ENCODE data around the gene CRAT.

The CRAT gene

DNA sequence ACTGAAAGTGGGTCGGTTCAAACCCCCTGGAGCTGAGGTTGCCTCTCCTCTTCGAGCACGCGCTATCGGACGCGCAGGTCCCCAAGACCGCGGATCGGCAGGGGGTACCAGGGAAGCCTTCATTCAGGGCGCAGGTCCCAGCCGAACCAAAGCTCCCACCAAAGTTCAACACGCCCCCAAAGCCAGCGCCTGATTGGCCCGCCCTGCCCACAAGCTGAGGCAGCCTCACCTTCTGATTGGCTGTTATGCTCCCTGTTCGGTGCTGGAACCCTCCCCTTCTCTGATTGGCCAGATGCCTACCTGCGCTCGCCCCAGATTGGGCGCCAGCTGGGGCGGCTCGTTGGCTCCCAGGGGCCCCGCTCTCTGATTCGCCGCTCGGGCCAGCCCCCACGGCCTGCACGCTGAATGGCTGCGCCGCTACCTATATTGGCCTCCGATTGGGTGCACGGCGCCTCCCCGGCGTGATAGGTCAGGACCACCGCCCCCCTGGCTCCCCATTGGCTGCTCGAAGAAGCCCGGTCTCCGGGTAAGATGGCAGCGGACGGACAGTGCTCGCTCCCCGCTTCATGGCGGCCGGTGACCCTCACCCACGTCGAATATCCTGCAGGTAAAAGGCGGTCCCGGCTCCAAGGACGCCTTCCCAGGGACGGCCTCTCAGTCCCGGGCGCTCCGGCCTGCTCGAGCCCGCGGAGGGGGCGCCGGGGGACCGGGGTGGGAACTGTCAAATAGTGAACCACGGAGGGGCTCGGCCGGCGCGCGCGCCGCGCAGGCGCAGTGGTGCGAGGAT, 29.8 kb downstream of the CRAT start, which contains the start of gene DOLPP1:
TSS of gene DOLPP1 (plus strand) at position 511 of the 787 bp plus-strand sequence. CDS start at position 532, 21 bp downstream.
- peak; percentile 99 for DNase-seq

DNA sequence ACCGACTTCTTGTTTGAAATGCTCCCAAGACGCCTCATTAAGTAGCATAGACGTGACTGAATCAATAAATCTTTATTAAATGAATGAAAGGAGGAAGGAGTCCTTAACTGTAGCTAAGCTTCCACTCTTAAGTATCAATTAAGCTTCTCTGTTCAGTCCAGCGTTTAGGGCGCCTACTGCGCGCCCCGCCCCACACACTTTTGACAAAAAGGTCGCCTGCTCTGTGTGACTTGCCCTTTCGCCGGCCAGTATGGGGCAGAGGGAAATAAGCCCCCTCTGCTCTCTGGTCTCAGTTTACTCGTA, 30.3 kb downstream of the CRAT start:
- no peak for DNase-seq

DNA sequence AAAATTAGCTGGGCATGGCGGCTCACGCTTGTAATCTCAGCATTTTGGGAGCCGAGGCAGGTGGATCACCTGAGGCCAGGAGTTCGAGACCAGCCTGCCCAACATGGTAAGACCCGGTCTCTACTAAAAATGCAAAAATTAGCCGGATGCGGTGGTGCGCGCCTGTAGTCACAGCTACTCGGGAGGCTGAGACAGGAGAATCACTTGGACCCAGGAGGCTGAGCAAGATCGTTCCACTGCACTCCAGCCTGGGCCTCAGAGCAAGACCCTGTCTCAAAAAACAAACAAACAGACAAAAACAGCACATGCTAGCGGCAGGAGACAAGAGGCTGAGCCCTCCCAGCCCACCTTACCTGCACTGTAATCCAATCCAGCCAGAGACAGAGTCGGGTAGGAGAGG, 30.8 kb downstream of the CRAT start:
- DNase-seq = no peak

DNA sequence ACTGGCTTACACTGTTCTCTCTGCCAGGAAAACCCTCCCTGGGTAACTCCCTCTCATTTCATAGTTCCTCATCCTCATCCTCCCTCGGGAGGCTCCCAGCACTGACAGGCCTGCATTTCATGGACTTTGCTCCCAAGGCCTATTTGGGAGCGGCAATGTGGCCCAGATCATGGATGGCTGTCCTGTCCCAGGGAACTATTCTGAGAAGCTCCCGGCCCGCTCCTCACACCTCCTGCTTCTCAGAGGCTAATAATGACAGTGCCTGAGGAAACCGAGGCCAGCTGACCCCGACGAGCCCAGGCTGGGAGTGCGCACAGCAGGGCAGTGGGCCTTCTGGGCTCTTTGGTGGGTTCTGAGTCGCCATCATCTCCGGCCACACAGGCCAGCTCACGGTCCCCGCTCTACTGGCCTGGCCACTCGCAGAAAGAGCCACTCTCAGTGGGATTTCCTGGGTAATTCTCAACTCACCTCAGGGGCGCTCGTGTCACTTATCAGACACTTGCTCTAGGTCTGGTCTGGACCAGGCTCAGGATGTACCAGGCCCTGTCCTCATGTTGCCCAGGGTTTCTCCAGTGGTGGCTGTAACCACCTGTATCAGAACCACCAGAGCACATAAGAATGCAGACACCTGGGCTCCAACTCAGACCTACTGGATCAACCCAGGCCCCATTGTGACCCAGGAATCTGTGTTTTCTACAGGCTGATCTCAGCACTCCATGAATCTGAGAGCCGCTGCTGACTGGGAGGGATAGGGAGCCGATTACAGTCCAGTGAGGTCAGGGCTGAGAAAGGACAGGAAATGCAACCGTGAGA, 31.7 kb downstream of the CRAT start:
- DNase-seq = no peak

DNA sequence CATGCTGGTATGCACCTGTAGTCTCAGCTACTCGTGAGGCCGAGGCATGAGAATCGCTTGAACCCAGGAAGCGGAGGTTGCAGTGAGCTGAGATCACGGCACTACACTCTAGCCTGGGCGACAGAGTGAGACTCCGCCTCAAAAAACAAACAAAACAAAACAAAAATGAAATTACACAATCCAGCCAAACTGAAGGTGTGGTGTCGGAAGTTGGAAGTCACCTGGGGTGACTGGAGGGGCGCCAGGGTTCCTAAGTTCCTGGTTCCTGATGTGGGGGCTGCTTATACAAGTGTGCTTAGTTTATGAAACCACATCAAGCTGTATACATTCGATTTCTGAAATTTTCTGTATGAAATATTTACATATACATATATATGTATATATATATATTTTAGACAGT, 33.4 kb downstream of the CRAT start:
- no peak for DNase-seq

DNA sequence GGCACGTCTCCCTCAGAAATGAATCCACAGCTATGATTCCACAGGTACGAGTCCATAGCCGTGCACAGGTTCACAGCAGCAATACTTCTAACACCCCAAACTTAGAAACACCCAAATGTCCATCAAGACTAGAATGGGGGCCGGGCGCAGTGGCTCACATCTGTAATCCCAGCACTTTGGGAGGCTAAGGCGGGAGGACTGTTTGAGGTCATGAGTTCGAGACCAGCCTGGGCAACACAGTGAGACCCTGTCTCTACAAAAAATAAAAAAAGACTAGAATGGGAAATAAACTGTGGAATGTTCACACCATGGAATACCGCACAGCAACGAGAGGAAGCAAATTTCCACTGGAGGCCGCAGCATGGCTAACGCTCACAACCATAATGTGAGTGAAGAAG, 34.0 kb downstream of the CRAT start:
- DNase-seq = no peak

DNA sequence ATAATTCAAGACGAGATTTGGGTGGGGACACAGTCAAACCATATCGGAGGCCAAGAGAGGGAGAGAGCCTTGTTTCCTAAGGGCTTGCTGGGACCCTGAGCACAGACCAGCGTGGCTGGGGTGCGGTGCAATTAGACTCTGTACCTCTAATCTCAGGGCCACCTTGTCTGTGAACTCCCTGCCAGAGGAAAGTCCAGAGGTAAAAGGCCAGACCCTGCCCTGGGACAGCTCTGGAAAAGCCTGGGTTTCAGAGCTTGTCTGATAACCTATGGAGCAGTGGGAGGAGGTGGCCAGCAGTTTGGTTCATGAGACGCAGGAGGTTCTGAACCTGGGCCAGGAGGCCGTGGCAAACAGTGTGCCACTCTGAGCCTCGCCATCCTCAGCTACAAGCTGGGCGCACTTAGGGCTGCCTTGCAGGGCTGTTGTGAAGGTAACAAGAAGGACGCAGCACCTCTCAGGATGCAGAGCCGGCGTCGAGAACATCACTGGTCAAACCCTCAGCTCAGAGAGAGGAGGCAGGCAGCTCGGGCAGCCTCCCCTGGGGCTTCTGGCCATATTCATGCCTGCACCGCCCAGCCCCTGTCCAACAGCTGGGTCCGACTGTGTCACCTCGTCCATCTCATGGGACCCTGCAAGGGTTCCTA, 34.5 kb downstream of the CRAT start:
- DNase-seq = no peak

DNA sequence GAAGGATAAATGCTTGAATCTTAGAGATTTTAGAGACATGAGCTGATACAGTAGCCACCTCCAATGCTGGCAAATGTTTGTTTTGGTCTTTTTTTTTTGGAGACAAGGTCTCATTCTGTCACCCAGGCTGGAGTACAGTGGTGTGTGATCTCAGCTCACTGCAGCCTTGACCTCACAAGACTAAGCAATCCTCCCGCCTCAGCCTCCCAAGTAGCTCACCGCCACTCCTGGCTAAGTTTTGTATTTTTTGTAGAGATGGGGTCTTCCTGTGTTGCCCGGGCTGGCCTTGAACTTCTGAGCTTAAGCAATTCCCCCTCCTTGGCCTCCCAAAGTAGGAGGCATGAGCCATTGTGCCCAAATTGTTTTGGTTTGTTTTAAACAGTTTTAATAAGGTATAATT, 36.5 kb downstream of the CRAT start:
- DNase-seq = no peak

DNA sequence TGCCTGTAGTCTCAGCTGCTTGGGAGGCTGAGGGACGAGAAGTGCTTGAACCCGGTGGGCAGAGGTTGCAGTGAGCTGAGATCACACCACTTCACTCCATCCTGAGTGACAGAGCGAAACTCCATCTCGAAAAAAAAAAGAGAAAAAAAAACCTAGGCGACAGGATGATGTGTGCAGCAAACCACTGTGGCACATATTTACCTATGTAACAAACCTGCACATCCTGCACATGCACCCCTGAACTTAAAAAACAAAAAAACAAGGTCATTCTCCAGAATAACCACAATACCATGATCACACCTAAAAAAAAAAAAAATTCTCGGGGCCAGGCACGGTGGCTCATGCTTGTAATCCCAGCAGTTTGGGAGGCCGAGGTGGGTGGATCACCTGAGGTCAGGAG, 37.2 kb downstream of the CRAT start:
- DNase-seq = no peak

DNA sequence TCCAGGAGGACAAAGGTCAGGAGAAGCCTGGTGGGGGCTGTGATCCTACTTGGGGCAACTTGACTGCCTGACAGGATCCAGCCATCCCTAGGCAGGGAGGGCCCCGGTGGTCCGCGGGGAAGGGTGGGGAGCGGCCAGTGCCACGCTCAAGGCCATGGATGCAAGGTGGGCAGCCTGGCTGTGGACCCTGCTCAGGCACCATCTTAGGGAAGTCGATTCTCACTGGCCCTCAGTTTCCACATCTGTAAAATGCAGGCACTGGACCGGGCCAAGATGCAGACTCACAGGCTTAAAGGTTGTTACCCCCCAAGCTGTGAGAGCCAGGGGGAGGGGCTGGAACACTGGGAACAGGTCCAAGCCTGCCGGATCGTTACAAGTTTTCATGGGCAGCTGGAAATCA, 38.4 kb downstream of the CRAT start:
- peak; percentile 40 for DNase-seq

DNA sequence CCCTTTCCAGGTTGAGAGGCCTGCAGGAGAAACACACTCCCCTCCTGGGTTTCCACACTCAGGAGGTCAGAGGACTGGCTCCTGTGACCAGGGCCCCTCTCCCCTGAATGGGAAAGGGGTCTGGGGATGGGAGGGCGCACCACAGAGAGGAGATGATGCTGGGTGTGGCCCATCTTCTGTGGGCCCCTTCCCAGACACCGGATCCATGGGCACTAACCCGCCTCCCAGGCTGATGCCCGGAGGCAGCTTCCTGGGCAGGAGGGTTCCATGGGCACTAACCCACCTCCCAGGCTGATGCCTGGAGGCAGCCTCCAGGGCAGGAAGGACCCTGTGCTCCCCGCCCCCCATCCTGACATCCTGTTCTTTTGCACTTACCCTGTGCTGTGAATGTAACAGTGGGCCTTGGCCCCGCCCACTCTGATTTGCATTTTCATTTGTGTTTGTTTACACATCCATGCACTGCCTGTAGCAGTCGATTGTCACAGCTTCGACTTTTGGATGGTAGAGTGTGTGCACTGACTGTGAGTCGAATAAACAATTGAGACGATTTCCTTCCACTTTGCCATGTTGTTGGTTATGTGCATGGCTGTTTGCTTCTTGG, 39.0 kb downstream of the CRAT start:
- peak; percentile 66 for DNase-seq

DNA sequence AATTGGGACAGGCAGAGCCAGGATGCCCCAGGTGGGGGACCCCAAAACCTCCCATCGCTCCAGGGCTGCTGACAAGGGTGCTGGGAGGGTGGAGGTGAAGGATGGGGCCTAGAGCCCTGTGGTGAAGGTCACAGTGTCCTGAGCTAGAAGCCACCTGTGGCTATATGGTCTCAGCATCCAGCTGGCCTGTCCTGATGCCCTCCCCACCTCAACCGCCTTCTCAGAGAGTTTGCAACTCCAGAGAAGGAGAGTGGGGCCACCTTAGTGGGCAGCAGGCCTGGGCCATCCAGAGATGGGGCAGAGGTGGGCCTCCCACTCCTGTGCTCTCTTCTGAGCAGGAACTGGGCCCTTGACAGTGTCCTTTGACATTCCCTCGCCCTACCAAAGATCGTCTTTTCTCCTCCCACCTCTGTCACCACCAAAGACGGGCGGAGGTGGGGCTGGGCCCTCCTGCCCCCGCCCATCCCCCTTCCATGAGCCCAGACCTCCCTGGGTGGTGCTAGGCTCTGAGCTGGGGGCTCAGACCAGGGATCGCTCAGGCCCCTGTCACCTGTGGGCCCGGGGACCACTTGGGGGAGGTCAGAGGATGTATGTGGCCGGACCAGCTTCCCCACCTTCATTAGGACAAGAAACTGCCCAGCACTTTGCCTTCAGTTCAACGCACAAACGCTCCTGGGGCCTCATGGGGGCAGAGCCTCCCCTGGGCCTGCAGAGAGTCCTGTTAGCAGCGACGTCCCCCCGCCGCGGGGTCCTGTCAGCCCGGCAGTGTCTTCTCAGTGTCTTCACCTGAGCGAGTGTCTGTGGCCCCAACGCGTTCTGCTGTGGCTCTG, 39.7 kb downstream of the CRAT start:
- DNase-seq = peak; percentile 77

DNA sequence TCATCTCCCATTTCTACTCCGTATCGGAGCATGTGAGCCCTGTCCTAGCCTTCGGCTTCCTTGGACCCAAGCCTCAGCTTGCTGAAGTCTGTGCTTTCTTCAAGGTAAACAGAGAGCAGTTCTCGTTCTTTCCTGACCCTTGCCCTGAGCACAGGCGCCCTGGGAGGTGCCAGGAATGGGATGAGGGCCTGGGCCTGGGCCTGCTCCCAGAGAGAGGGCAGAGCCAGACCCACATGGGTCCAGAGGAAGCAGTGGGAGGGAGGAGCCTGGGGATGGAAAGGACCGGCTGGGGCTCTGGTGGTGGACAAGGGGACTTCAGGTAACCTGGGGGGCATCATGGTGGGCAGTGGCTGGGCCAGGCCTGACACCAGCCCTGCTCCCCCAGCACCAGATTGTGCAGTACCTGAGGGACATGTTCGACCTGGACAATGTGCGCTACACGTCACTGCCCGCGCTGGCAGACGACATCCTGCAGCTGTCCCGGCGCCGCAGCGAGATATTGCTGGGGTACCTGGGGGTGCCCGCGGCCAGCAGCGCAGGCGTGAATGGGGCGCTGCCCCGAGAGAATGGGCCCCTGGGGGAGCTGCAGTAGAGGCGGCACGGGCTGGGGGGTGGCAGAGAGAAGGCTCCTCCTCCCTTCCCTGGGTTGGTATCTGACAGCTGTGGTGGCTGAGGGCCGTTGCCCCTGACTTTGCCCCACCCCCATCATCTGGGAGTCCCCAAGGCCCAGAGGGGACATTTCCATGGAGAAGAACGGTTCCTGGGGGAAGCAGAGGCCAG, 40.5 kb downstream of the CRAT start:
- DNase-seq = peak; percentile 89

DNA sequence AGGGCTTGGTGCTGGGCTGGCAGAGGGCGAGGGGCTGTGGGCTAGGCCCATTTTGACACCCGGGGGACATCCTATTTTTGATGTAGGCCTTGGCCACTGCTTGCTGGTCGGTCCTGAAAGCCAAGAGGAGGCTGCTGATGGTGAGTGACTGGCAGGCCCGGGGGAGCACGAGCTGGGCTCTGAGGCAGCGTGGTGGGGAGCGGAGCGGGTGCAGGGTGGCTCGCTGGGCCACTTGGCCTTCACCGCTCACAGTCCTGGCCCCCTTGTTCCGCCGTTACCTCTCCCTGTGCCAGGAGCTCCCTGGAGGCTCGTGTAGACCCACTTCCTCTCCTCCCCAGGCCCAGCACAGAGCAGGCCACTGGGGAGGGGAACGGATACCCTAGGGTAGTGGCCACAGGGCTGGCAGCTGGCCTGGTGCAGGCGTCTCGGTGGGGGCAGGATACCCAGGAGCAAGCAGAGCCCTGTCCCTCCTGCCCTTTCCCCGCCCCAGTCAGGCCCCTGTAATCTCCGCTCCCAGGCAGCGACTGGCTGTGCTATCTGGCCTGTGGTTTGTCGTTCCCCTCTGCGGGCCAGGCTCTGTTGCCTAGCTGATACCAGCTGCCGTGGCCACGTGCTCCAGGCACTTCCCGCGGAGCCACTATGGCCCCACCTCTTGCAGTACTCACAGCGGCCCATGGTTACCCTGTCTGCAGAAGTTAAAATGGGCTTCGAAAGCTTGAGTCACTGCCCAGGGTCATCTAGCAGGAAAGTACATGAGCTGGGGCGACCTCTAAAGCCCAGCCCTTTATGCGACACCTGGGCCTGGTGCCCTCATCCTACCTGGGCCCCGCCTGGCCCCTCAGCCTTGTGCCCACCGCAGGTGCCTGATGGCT, 41.4 kb downstream of the CRAT start:
- peak; percentile 99 for DNase-seq

DNA sequence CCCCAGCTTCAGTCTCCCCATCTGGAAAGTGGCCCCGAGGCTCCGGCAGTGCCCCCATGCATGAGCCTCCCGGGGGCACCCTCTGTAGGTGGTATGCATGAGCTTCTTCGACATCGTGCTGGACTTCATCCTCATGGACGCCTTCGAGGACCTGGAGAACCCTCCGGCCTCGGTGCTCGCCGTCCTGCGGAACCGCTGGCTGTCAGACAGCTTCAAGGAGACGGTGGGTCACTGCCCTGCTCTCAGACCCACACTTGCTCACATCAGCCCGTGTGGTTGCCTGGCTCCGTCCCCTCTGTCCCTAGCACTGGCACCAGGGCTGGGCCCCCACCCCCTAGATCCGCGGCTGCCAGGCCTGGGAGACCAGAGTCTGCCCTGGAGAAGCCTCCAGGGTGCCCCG, 42.5 kb downstream of the CRAT start:
- no peak for DNase-seq

DNA sequence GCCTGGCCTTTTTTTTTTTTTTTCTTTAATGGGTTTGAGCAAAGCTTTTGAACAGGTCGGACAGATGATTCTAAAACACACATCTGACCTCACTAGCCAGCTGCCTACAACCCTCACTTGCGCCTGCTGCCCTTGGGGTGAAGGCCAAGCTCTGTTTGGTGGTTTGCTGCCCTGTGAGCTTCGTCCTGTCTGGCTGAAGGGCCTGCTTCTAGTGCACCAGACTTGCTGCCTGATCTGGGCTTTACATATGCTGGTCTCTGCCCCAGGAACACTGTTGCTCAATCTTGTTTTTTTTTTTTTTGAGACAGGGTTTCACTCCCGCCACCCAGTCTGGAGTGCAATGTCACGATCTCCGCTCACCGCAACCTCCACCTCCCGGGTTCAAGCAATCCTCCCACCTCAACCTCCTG, 46.1 kb downstream of the CRAT start:
- DNase-seq = no peak

DNA sequence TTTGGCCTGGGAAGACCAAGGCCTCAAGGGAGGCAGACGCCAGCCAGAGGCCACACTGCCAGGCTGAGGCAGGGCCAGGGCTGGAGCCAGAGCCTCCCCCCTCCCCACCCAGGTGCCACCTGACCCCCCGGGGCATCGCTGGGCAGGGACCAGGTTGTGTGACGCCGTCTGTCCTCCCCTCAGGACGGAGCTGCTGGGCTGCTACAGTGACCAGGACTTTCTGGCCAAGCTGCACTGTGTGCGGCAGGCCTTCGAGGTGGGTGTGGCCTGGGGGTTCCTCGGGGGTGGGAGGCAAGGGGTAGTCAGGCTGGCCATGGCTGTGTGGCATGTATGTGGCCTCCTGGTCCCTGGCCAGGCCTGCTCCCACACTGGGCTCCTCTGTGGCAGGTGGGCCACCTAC, 47.5 kb downstream of the CRAT start:
- DNase-seq = no peak

DNA sequence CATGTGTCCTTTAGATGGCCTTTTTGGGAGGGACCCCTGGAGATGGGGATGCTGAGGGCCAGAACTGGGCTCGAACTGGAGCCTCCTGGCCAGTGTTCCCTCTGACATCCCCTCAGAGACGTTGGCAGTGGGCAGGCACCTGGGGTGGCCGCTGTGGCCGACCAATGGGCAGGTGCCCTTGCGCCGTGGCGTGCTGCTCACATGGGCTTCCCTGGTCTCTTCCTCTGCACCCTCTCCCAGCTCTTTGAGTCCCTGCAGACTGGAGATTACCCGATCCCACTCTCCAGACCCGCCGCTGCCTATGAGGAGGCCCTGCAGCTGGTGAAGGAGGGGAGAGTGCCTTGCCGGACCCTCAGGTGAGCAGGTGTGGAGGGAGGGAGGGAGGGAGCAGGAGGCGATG, 49.6 kb downstream of the CRAT start:
- no peak for DNase-seq

DNA sequence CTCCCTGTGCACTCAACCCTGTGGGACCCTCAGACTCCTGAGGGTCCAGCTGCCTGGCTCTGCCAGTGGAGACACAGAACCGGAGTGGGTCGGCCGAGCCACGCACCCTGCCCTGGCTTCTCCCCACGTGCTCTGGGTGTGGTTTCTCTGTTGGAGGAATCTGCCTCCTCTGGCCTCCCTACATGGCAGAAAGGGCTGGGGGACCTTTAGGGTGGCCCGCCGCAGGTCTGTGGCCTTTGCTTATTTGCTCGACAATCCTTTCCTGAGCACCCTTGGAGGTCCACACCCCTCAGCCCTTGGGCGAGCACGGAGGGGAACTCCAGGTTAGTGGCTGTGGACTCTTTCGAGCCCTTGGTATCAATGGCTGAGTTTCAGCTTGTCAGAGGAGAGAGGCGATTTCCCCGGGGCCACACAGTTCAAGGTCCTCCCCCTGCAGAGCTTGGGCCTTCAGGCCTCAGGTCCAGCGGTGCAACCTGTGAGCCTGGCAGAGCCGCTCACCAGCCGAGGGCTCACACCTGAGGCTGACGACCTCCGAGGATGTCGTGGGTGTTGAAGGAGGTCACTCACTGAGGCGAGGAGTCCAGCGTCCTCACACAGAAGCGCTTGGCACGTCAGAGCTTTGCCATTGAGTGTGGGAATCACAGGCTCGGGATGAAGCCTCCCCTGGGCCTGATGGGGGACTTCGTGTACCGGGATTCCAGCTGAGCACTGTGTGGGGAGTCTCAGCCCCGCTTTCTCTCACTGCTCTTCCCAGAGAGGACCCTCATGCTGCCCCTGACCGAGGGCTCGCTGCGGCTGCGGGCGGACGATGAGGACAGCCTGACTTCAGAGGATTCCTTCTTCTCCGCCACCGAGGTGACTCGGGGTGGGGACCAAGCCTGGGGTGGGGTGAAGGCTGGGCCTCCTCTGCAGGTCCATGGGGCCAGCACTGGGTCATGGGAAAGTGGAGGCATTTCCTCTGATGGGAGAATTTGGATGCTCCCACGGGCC, 50.5 kb downstream of the CRAT start:
- no peak for DNase-seq

Data from hematopoietic multipotent progenitor cell treated with erythropoietin and hydrocortisone succinate and interleukin-3 and kit ligand, for 8 days (in vitro differentiated cells).